Kidney (tissue), 14 donors: ENCODE measurements around the gene SDK1. TPM values are rescaled to one million over a fixed set of nuclear protein-coding genes. Genes with fewer than 3 reads are reported as not detected.

Experiments
- DNase-seq, 5 donors: peaks; one replicate each; pipeline ENCODE4 v3.0.0-alpha.2; 2013 to 2020
- FAIRE-seq: peaks from 2 replicates; lab custom pipeline; 2012; peaks lifted over from hg19 to GRCh38; lab: Jason Lieb, UNC
- H3K27ac ChIP-seq, 2 donors: one replicate each; pipeline ENCODE4 v1.7.0; 2013; ENCODE audit warnings: low read depth in 2 of 2, low read length in 2 of 2, inconsistent platforms in 1 of 2
- H3K27me3 ChIP-seq: one replicate; pipeline ENCODE4 v1.7.1; 2013; ENCODE audit warnings: low read length, inconsistent platforms; ENCODE audit not compliant: control insufficient read depth, insufficient read depth
- H3K36me3 ChIP-seq, 3 donors: one replicate each; pipeline versions ENCODE4 v1.7.0 to v1.7.1; 2013; ENCODE audit warnings: low read length in 3 of 3, control low read depth in 1 of 3, inconsistent platforms in 1 of 3; ENCODE audit not compliant: insufficient read depth in 3 of 3, control insufficient read depth in 2 of 3
- H3K4me1 ChIP-seq, 3 donors: one replicate each; pipeline versions ENCODE4 v1.7.0 to v1.7.1; 2013; ENCODE audit warnings: low read length in 3 of 3, inconsistent platforms in 1 of 3, low read depth in 1 of 3; ENCODE audit not compliant: control insufficient read depth in 2 of 3, insufficient read depth in 2 of 3
- H3K4me3 ChIP-seq, 3 donors: one replicate each; pipeline versions ENCODE4 v1.7.0 to v1.8.1; 2013; ENCODE audit warnings: low read length in 3 of 3, control low read depth in 1 of 3, inconsistent platforms in 1 of 3
- H3K9ac ChIP-seq, 3 donors: one replicate each; pipeline versions ENCODE4 v1.7.0 to v1.7.1; 2013; ENCODE audit warnings: low read length in 3 of 3, control low read depth in 1 of 3, inconsistent platforms in 1 of 3
- H3K9me3 ChIP-seq, 3 donors: one replicate each; pipeline versions ENCODE4 v1.7.0 to v1.7.1; 2013; ENCODE audit warnings: low read length in 3 of 3, control low read depth in 1 of 3, inconsistent platforms in 1 of 3; ENCODE audit not compliant: control insufficient read depth in 2 of 3, insufficient read depth in 1 of 3
- CTCF ChIP-seq: IDR thresholded peaks from 3 replicates; pipeline ENCODE4 v1.5.1; 2012; ENCODE audit warnings: mild to moderate bottlenecking, moderate library complexity, borderline replicate concordance; ENCODE audit not compliant: insufficient read depth; ENCODE audit errors: extremely low read depth
- intact Hi-C: fragments of 100-400 bp; cut with DNase I; formaldehyde crosslinking; loops from one replicate; pipeline ENCODE4 v1.11.1; 2022
- polyA plus RNA-seq: library from polyadenylated mRNA; stranded (reverse); fragments of 350-450 nt; fragmentation: Illumina TruSeq; extraction: RNeasy Lipid Tissue Mini Kit (QIAGEN cat#74804); gene quantifications from one replicate; pipeline ENCODE4 v1.2.3, GENCODE V29; 2014; ENCODE audit warnings: low read depth, low replicate concordance; ENCODE audit not compliant: insufficient read depth
- total RNA-seq: library from RNA; stranded (reverse); fragmentation: NEBNext Ultra II Directional; extraction: Animal tissue kit (Norgen Biotek cat#: 25700); gene quantifications from one replicate; pipeline ENCODE4 v1.2.1, GENCODE V29; 2021
- donor health status: control.
- donor health status: control.
- donor health status: control.
- donor health status: control.
- donor health status: control.
- donor health status: DM: yes; HTN: yes; CAD: no.
- donor health status: Normal renal cell carcinoma (clear cell type).

The SDK1 gene
- total and polyA plus RNA-seq, 2 donors from 2014 or later = 2.0 to 38.3 TPM

- FAIRE-seq (no peak), DNase-seq (no peak)
- no peak overlapping the region for H3K4me3 ChIP-seq
- TF ChIP-seq CTCF = no peak
- H3K9me3 ChIP-seq = no peaks in the 10 kb centered on the region
- no peaks in the 10 kb centered on the region for H3K27me3 ChIP-seq
- H3K9ac ChIP-seq = no peak overlapping the region
- intact Hi-C loops = no loop called here
- H3K36me3 ChIP-seq = no peaks in the 10 kb centered on the region
- no peaks in the 10 kb centered on the region for H3K4me1 ChIP-seq
- no peak overlapping the region for H3K27ac ChIP-seq
These were observed 783.2 kb downstream of the SDK1 start for GRCh38 chr7:4084271-4084670.

- Histone ChIP-seq H3K4me1 (no peaks in the 10 kb centered on the region), H3K27ac (no peak overlapping the region), H3K9ac (no peak overlapping the region), H3K9me3 (peaks cover 0 to 9% (median 0%) of the 10 kb centered on the region in 3 donors), H3K4me3 (no peak overlapping the region), H3K27me3 (no peaks in the 10 kb centered on the region), H3K36me3 (no peaks in the 10 kb centered on the region)
- DNase-seq (no peak), FAIRE-seq (no peak)
- TF ChIP-seq CTCF = no peak
- intact Hi-C loops = no loop called here
These were observed 785.1 kb downstream of the SDK1 start for GRCh38 chr7:4085937-4086691.

- no peaks in the 10 kb centered on the region for H3K27me3 ChIP-seq
- TF ChIP-seq CTCF = no peak
- no peaks in the 10 kb centered on the region for H3K36me3 ChIP-seq
- intact Hi-C loops = no loop called here
- peaks cover 0 to 9% (median 0%) of the 10 kb centered on the region in 3 donors for H3K9me3 ChIP-seq
- no peak overlapping the region for H3K4me3 ChIP-seq
- no peak for DNase-seq
- H3K4me1 ChIP-seq = no peaks in the 10 kb centered on the region
- no peak overlapping the region for H3K27ac ChIP-seq
- H3K9ac ChIP-seq = no peak overlapping the region
- no peak for FAIRE-seq
These were observed 785.7 kb downstream of the SDK1 start for GRCh38 chr7:4086723-4087122.
